HCT116 (cell line): ENCODE data around the gene RPF1. TPM values are rescaled to one million over a fixed set of nuclear protein-coding genes. Genes with fewer than 3 reads are reported as not detected.
"Not testable (repeated sequence)": the region's sequence is repeated elsewhere in the genome, so short reads cannot be mapped to it uniquely, and the experiment has no call there.

Source experiments
- ATAC-seq: fragments of 200-7000 bp; cut with Tn5 transposase; 2 replicates; pipeline ENCODE4 v1.9.1; 2020; ENCODE audit warnings: mild to moderate bottlenecking, moderate library complexity
- BruUV-seq: library from RNA; stranded (reverse); fragments of 400-500 nt; replicated peaks from 2 replicates; lab custom pipeline; 2021; lab: Mats Ljungman, UMichigan
- CTCF ChIA-PET: fragments of 300-600 bp; sonication (Branson Sonifier 250); formaldehyde crosslinking; loops from one replicate; lab custom pipeline; 2021; ENCODE audit warnings: antibody characterized with exemption; lab: Charles Lee
- POLR2A ChIA-PET: fragments of 300-600, 350-600 bp; sonication (Branson Sonifier 250); formaldehyde crosslinking; loops from one replicate; lab custom pipeline; 2021; ENCODE audit warnings: antibody characterized with exemption; lab: Charles Lee
- RAD21 ChIA-PET, 2 experiments: fragments of 300-600 bp; sonication (Branson Sonifier 250); formaldehyde crosslinking; loops; one replicate each; lab custom pipeline; 2023; ENCODE audit warnings: low total read pairs in 2 of 2; ENCODE audit not compliant: uncharacterized antibody in 2 of 2, unreplicated experiment in 2 of 2, low non-redundant PET in 1 of 2; lab: Charles Lee
- DNase-seq: peaks from one replicate; pipeline ENCODE4 v3.0.0-alpha.2; 2010; ENCODE audit warnings: low read depth, low spot score
- H2AFZ ChIP-seq: fragments of 200-600 bp; shearing (Covaris generic), sonication (generic); 2 replicates; pipeline ENCODE4 v1.6.1; 2017; ENCODE audit warnings: low read depth, mixed run types, mixed read lengths, antibody characterized with exemption, low read length; ENCODE audit not compliant: poor library complexity, severe bottlenecking
- H3K27ac ChIP-seq: 2 replicates; pipeline ENCODE4 v1.5.1; 2012; ENCODE audit warnings: low read depth, low read length
- H3K27me3 ChIP-seq: fragments of 200-600 bp; sonication (generic); 2 replicates; pipeline ENCODE4 v1.6.1; 2016; ENCODE audit warnings: mixed run types, low read length, mixed read lengths; ENCODE audit not compliant: insufficient read depth
- H3K36me3 ChIP-seq, 2 experiments: fragments of 200-500 bp in 1 of 2; fragments of 200-600 bp in 1 of 2; sonication (Bioruptor generic) in 1 of 2; sonication (generic) in 1 of 2; 2 replicates each; pipeline versions ENCODE4 v1.5.1 to v1.6.1; 2014 to 2016; ENCODE audit warnings: low read length in 2 of 2, inconsistent platforms in 1 of 2, mixed read lengths in 1 of 2, mixed run types in 1 of 2; ENCODE audit not compliant: insufficient read depth in 2 of 2, control insufficient read depth in 1 of 2
- H3K4me1 ChIP-seq, 2 experiments: fragments of 200-600 bp in 1 of 2; sonication (generic) in 1 of 2; 2 replicates each; pipeline versions ENCODE4 v1.5.1 to v1.6.1; 2012 to 2017; ENCODE audit warnings: low read length in 2 of 2, inconsistent platforms in 1 of 2, mild to moderate bottlenecking in 1 of 2, mixed read lengths in 1 of 2, mixed run types in 1 of 2, moderate library complexity in 1 of 2; ENCODE audit not compliant: insufficient read depth in 2 of 2, control insufficient read depth in 1 of 2
- H3K4me2 ChIP-seq: fragments of 200-600 bp; sonication (generic); 2 replicates; pipeline ENCODE4 v1.6.1; 2017; ENCODE audit warnings: mixed run types, low read length, mixed read lengths
- H3K4me3 ChIP-seq, 2 experiments: fragments of 200-600 bp in 1 of 2; sonication (generic) in 1 of 2; replicated peaks in 1 of 2; 2 replicates each; pipeline ENCODE4 v1.5.1; 2011 to 2016; ENCODE audit warnings: low read length in 2 of 2, control low read depth in 1 of 2, low read depth in 1 of 2, mild to moderate bottlenecking in 1 of 2, mixed read lengths in 1 of 2, mixed run types in 1 of 2
- H3K79me2 ChIP-seq: fragments of 200-600 bp; sonication (generic); 2 replicates; pipeline ENCODE4 v1.6.1; 2017; ENCODE audit warnings: mild to moderate bottlenecking, mixed run types, low read length, moderate library complexity, mixed read lengths; ENCODE audit not compliant: insufficient read depth
- H3K9ac ChIP-seq: fragments of 200-600 bp; sonication (generic); 2 replicates; pipeline ENCODE4 v1.6.1; 2016; ENCODE audit warnings: low read length, mixed read lengths
- H3K9me2 ChIP-seq: fragments of 200-600 bp; sonication (generic), shearing (Covaris generic); 2 replicates; pipeline ENCODE4 v1.6.1; 2017; ENCODE audit warnings: mixed run types, mild to moderate bottlenecking, moderate library complexity; ENCODE audit not compliant: insufficient read depth
- H3K9me3 ChIP-seq, 2 experiments: fragments of 200-500 bp in 1 of 2; fragments of 200-600 bp in 1 of 2; sonication (Bioruptor generic) in 1 of 2; sonication (generic) in 1 of 2; 2 replicates each; pipeline ENCODE4 v1.6.1; 2014 to 2017; ENCODE audit warnings: low read length in 2 of 2, mixed read lengths in 2 of 2, inconsistent platforms in 1 of 2, low read depth in 1 of 2, mild to moderate bottlenecking in 1 of 2, mixed run types in 1 of 2, moderate library complexity in 1 of 2; ENCODE audit not compliant: control insufficient read depth in 1 of 2, insufficient read depth in 1 of 2
- H4K20me1 ChIP-seq: fragments of 200-600 bp; sonication (generic), shearing (Covaris generic); 2 replicates; pipeline ENCODE4 v1.6.1; 2017; ENCODE audit warnings: mixed run types, mild to moderate bottlenecking, moderate library complexity; ENCODE audit not compliant: insufficient read depth
- JUND ChIP-seq: IDR thresholded peaks from 2 replicates; pipeline ENCODE4 v1.6.1; 2012
- SIN3A ChIP-seq: IDR thresholded peaks from 2 replicates; pipeline ENCODE4 v1.6.1; 2012; ENCODE audit warnings: low read depth
- ZFX ChIP-seq: fragments of 450-650 bp; IDR thresholded peaks from 2 replicates; pipeline ENCODE4 v1.6.1; 2017
- ZNF274 ChIP-seq: fragments of 200-500 bp; sonication (Bioruptor generic); IDR thresholded peaks from 2 replicates; pipeline ENCODE4 v1.6.1; 2014; ENCODE audit warnings: mild to moderate bottlenecking, low read depth, low read length, inconsistent platforms
- intact Hi-C: fragments of 100-400 bp; cut with micrococcal nuclease; formaldehyde crosslinking; loops from 2 replicates; pipeline ENCODE4 v1.10.0; 2022
- total RNA-seq: library from RNA; stranded (reverse); gene quantifications from one replicate; pipeline ENCODE4 v1.2.1, GENCODE V29; 2021; ENCODE audit not compliant: unreplicated experiment
- TF ChIP-seq, protein P1 (sequence below): IDR thresholded peaks from 2 replicates; pipeline ENCODE4 v1.6.1; 2012

RPF1 gene
- total RNA-seq, 1 experiment from 2014 or later: 86.9 TPM

DNA sequence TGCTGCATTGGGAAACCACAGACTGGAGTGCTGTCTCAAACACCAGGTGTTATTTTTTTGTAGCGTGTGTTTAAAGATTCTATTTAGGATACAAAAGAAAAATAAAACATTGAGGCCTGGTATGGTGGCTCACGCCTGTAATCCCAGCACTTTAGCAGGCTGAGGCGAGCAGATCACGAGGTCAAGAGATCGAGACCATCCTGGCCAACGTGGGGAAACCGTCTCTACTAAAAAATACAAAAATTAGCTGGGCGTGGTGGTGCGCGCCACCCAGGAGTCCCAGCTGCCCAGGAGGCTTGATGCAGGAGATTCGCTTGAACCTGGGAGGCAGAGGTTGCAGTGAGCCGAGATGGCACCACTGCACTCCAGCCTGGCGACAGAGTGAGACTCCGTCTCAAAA is 28.8 kb downstream of the RPF1 start:
- H3K9ac ChIP-seq, ATAC-seq, H3K27me3 ChIP-seq, H4K20me1 ChIP-seq, H2AFZ ChIP-seq, RAD21 ChIA-PET, BruUV-seq, H3K9me2 ChIP-seq, CTCF ChIA-PET, DNase-seq, H3K9me3 ChIP-seq, H3K36me3 ChIP-seq: not testable (repeated sequence)
- Histone ChIP-seq H3K4me2 (peak overlapping the region; percentile 82; the same call in 1 of the 2 replicates), H3K79me2 (peaks cover 42% of the 10 kb centered on the region), H3K27ac (peak overlapping the region; percentile 83; the same call in 1 of the 2 replicates), H3K4me1 (peaks cover 21 to 30% of the 10 kb centered on the region in 2 experiments), H3K4me3 (peak overlapping the region in 1 of 2 experiments; percentile 85; a peak in 1 of 4 replicates)
- POLR2A ChIA-PET: interaction anchor here (2.3 kb wide), 1 partner anchor 26 kb away, joined by 6 read pairs; no protein-coding TSS in a partner anchor
- intact Hi-C loops: loop anchor here (2.0 to 10.0 kb wide), 4 partner anchors 67 to 366 kb away; partner anchors contain the start of genes CTBS and PRKACB

DNA sequence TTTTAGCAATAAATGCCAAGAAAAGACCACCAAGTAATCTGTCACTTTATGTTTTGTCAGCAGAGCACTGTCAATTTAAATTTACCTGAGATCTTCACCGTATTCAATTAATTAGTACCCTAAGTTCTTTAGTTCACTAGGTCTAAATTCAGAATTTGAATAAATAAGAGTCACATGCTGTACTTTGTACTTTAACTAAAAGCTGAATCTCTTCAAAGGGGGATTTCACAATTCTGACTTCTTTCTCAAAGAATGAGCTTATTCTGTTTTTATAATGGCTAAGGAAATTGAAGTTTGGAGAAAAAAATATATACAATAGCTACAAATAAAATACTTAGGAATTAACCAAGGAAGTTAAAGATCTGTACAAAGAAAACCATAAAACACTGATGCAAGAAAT is 29.4 kb downstream of the RPF1 start:
- intact Hi-C loops: loop anchor here (5.0 to 10.0 kb wide), 3 partner anchors 96 to 366 kb away; partner anchors contain the start of gene PRKACB
- CTCF ChIA-PET: no interaction called here
- H3K4me1 ChIP-seq: peaks cover 18 to 24% of the 10 kb centered on the region in 2 experiments

More for the DNA sequence above, 29.4 kb downstream of the RPF1 start:
- ATAC-seq: no peak
- H3K4me2 ChIP-seq: no peak overlapping the region
- TF ChIP-seq JUND (no peak), ZNF274 (no peak), SIN3A (no peak), ZFX (no peak)
- TF ChIP-seq, protein P1, sequence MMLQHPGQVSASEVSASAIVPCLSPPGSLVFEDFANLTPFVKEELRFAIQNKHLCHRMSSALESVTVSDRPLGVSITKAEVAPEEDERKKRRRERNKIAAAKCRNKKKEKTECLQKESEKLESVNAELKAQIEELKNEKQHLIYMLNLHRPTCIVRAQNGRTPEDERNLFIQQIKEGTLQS: no peak
- TF ChIP-seq, all 23 proteins: peak for 0
- Histone ChIP-seq H3K4me3 (no peak overlapping the region), H3K79me2 (peaks cover 36% of the 10 kb centered on the region), H3K9me3 (peaks cover 0 to 9% of the 10 kb centered on the region in 2 experiments; a peak in 2 of 4 replicates), H3K9ac (no peak overlapping the region), H3K27ac (no peak overlapping the region), H3K27me3 (no peaks in the 10 kb centered on the region), H3K9me2 (no peaks in the 10 kb centered on the region), H3K36me3 (peaks cover 0 to 1% of the 10 kb centered on the region in 2 experiments; a peak in 1 of 4 replicates), H4K20me1 (0 out of 2 replicates have a peak, but pooled peaks cover 8% of the 10 kb centered on the region), H2AFZ (no peak overlapping the region)
- DNase-seq: no peak
- ChIA-PET POLR2A (no interaction called here), RAD21 (no interaction called here)
- BruUV-seq: no TSS peak
